CMK (cell line): ENCODE measurements around the gene SMU1.
"Not testable (repeated sequence)": the region's sequence is repeated elsewhere in the genome, so short reads cannot be mapped to it uniquely, and the experiment has no call there.

ENCODE experiments used
- DNase-seq: peaks from one replicate; pipeline ENCODE4 v3.0.0-alpha.2; 2010; ENCODE audit warnings: low read depth

SMU1 gene

DNA sequence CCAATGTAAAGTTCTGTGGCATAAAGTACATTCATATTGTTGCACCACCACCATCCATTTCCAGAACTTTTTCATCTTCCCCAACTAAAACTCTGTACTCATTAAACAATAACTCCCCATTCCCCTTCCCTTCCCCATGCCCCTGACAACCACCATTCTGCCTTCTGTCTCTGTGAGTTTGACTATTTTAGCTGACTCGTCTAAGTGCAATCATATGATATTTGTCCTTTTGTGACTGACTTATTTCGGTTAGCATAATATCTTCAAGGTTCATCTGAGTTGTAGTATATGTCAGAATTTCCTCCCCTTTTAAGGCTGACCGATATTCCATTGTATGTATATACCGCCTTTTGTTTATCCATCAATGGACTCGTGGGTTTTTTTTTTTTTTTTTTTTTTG, 29.0 kb upstream of the SMU1 start:
- DNase-seq: no peak

DNA sequence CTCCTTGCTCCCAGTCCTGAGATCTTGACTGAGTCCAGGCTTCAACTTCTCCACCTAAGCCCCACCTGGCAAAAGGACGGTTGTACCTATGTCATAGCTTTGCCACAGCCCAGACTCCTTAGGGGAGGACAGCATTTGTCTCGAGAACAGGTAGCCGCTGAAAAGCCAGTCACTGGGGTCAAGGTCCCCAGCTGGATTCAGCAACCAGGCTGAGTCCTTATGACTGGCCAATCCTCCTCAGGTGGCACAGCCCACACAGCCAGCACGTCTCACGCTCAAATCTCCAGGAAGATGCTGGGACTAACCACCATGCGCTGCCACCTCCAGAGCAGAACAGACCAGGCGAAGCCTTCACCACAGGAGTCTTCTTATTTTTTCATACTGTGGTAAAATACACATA, 27.9 kb upstream of the SMU1 start:
- no peak for DNase-seq

DNA sequence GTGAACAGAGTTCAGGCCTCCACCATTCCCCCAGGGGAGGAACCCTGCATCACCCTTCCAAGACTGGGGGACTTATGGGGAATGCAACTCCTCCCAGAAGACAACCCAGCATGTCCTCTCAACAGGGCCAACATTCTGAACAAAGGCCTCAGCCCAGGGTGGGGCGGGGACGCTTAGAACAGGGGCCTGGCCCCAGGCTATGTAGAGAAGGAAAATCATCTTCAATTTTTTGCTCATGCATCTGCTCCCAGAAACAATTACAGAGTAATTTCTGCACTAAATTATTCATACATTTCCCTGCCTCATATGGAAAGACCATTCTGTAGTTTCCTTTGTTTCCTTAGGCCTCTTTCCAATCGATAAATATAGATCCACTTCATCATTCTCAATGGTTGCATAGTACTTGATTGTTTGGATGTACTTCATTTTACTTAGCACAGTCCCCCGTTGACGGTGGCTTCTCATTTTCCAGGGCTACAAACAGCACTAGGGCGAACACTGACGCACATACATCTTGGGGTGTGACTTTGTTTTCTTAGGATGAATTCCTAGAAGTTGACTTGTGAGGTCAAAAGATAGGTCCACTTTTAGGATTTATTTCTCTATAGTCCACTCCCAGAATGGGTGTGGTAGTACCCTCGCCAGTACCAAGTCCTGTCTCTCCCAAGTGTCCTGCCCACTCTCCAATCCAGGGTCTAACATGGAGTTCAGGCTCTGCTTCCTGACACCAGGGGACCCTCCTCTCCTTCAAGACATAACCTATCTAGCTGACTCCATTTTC, 27.2 kb upstream of the SMU1 start:
- DNase-seq: no peak

DNA sequence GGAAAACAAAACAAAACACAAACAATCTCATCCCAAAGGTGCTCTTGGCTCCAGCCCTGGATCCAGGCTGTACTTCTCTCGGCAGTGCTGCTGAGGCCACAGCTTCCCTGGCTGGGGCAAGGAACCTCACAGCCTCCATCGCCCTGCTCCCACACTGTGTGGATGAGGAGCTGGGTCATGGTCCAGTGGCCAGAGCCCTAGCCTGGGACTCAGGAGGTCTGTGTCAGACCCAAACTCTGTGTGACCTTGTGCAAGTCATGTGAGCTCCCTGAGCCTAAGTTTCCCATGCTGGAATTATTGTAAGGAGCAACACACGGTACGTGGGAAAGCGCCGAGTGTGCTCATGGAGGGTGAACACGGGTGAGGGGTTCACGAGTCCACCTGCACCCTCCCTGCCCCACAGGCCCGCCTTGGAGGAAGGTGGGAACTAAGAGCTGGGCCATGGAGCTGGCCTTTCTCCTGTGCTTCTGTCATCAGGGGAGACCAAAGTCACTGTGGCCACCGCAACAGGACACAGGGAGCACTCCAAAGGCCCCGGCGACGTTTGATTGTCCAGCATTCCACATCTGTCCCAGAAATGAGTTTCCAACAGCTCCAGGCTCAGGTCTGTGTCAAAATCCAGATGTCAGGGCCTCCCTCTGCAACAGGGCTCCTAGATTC, 26.2 kb upstream of the SMU1 start:
- no peak for DNase-seq

DNA sequence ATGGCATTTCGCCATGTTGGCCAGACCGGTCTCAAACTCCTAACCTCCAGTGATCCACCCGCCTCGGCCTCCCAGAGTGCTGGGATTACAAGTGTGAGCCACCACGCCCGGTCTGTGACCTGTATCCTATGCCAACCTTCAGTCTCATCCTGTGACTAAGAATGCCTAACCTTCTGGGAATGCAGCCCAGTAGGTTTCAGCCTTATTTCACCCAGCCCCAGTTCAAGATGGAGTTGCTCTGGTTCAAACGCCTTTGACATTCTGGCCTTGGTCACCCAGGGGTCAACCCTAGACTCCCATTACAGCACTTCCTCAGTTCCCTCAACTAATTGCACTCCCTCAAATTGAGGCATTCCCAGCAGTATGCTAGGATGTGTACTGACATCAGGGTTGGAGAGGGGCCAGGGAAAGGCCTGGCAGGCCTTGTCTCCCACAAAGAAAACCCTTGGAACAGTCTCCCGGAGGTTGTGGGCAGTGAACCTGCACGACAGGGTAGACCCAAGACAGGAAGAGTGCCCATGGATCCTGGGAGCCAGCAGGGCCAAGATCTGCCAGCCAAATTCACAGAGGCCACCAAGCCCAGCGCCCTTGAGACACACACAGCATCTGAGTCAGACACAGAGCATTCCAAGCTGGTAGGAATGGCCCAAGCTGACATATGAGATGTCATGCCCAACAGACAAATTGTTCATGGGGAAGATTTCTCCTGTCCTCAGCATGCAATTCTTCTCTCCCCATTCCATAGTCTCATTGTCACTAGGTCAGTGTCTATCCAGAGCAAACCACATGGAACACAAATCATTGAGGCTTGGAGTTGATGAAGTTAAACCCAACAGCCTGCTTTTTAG, 24.9 kb upstream of the SMU1 start:
- no peak for DNase-seq

DNA sequence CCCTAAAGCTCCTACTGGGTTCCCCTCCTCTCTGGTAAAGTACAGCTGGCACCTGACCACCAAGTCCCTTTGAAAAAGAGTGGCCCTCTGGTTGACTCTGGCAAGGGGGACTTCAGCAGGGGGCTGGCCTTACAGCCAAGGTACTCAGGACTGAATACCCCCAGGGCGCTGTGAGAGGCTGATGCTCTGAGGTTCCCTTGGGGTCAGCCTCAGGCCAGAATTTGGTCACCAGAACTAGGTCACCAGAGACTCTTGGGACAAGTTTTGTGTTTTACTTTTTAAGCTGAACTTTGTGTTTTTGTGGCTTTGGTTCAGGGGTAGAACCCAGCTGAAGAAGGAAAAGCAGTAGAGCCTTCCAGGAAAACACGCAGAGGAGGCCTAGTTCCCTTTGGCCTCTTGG, 23.3 kb upstream of the SMU1 start:
- no peak for DNase-seq

DNA sequence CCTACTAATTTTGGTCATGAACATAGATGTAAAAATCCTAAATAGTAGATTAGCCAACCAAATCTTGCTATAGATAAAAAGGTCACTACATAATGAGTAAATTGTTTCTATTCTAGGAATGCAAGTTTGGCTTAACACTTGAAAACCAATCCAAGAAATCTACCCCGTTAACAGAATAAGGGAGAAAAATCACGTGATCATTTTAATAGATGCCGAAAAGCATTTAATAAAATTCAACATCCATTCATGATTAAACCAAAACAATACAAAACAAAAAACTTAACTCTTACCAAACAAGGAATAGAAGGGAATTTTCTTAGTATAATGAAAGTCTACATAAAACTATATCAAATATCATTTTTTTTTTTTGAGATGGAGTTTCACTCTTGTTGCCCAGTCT, 20.7 kb upstream of the SMU1 start:
- DNase-seq: no peak

DNA sequence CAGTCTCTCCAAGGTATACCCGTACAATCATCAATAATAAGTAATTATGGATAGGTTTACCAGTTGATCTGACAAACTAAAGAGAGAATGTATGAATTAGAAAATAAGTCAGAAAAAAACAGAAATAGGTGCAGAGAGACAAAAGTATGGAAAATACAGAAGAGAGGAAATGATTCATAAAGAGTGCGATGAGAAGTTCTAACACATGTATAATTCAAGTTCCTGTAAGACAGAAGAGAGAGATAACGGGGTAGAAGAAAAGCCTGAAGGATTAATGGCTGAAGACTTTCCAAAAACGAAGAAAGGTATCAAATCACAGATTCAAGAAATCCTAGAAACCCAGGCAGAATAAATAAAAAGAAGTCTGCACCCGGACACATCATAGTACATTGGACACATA, 16.2 kb upstream of the SMU1 start:
- no peak for DNase-seq

DNA sequence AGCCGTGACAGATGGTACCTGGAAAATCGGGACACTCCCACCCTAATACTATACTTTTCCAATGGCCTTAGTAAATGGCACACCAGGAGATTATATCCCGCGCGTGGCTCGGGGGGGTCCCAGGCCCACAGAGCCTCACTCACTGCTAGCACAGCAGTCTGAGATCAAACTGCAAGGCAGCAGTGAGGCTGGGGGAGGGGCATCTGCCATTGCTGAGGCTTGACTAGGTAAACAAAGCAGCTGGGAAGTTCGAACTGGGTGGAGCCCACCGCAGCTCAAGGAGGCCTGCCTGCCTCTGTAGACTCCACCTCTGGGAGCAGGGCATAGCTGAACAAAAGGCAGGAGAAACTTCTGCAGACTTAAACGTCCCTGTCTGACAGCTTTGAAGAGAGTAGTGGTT, 9.2 kb upstream of the SMU1 start:
- DNase-seq: not testable (repeated sequence)

DNA sequence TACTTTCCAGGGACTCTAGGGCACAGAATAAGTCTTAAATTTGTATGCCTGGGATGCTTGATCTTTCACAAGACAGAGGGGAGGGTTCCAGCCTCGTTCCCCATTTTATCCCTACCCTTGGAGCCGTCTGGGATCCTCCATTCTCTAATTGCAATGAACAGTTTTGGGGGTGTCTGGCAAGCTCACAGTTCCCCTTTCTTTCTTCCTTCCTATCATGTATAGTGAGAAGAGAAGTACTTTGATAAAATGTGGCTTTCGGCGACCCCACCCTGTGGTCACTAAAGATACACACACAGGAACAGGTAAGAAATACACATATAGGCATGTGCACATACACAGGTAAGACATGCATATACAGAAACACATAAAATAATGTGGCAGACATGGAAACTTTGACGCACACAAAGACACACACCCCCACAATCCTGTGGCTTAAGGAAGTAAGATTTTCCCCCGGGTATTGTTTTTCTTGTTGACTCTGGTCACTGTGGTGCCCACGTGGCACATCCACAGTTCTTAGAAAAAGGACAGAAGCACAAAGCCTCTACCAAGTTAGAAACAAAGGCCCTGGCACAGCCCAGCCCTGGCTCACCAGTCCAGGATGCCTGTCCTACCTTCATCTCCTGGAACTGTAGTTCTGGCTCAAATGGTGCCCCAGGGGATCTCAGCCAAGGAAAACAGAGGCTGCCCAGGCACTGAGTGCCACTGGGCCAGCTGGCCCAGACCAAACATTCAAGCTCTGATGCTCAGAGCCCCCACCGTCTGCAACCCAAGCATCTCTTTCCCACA, 6.3 kb upstream of the SMU1 start:
- DNase-seq: no peak

DNA sequence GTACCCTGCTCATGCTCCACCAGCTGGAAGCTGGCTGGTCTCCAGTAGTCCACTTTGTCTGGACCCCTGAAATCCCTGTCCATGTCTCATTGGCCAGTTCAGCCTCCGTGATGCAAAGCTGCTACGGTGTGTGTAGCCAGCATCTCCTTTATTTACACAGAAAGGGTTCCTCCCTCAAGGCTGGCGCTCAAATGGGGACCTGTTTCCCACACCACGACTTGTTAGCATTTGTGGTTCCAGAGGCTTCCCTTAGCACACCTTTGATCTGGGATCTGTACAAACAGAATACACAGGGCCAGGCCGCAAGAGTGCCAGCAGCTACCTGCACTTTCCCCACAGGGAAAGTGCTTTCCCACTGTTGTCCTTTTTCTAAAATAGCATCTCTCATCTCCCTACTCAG, 5.7 kb upstream of the SMU1 start:
- no peak for DNase-seq

DNA sequence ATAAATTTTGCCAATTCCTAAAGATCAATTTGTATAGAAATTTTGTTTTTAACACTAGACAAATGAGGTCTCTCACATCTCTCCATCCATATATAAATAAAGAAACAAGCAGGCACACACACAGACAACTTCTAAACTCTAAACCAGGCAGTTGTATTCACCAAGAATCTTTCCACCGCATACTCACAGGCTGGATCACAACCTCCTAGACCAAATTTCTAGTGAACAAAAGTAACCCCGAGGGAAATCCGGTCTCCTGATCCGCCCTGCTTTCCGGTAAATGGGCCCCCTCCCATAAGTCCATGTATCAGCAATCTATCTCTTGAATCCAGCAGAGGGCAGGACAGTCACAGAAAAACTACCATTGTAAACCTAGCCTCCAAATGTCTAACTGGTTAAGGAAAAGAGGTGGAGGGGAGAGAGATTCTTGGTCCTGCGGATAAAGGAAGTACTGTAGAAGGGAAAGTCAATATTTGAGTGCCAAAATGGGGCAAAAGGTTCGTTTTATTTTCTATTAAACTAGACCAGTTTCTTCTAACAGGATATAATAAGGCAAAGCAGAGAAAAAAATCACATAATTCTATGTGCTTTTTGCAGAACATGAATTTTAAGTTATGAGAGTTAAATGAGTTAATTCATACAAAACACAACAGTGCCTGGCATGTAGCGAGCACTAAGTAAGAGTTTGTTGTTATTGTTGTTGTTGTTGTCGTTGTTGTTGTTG, 4.8 kb upstream of the SMU1 start:
- peak; percentile 54 for DNase-seq

DNA sequence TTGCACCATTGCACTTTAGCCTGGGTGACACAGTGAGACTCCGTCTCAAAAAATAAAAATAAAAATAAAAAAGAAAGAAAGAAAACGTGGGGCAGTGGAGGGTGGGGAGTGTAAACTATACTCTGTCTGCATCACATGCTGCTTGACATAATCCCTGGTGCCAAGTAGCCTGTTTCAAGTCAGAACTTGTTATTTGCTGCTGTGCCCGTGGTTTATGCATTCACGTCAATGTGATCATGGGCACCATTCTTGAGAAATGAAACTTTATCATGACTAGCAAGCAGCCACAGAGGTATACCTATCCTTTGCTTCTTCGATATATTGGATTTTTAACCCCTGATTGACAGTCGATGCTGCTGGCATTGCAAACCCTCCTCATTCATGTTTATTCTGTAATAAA, 4.1 kb upstream of the SMU1 start:
- no peak for DNase-seq

DNA sequence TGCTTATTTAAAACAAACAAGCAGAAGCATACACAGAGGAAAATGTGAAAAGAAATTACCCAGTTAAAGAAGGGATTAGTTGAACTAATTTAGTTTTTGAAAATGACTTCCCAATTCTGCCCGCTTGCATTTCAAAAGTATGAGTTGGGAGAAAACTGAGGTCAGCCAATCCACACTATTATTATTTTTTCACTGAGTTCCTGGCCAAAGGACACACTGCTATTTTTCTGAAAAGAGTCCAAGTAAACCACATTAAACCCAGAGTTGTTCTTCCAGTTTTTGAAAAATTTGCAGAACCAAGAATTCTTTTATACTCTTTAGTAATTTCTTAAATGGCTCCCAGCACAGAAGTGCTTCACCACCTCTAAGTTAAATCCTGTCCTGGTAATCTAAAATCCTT, 7.5 kb downstream of the SMU1 start:
- no peak for DNase-seq

DNA sequence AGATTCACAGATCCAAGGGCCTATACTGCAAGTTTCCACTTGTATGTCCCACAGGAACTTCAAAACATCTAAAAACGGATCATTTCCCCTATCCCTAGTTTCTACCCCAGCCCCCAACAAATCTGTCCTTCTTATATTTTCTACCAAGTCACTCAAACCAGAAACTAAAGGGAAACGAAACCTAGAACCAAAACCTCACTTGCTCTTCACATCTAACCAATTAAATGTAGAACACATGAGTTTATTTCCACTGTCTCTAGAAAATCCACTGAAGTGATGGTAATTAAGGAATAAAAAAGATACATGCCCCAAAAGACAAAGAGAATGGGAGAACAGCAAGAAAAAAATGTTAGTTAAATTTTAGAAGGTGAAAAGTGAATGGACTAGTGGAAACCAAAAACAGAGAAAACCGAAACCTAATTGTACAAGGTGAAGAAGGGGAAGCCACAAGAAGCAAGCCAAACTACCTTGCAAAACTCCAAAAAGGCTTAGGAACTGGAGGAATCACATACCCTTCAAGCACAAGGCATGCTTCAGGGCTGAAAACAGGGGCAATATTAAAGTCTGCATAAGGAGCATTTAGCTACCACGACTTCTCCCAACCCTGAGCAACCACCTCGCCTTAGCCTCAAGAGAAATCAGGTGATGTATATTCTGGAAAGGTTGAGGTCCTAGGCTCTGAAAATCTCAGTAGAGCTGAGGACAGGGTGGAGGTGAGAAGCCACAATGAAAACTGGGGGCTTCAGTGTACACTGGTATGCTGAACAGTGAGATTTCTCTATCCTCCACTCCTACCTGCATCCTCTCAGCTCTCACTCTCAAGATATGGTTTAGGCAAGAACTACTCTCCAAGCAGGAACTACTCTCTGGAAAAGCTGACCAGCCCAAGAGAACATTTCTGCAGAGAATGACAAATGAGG, 11.1 kb downstream of the SMU1 start:
- no peak for DNase-seq

DNA sequence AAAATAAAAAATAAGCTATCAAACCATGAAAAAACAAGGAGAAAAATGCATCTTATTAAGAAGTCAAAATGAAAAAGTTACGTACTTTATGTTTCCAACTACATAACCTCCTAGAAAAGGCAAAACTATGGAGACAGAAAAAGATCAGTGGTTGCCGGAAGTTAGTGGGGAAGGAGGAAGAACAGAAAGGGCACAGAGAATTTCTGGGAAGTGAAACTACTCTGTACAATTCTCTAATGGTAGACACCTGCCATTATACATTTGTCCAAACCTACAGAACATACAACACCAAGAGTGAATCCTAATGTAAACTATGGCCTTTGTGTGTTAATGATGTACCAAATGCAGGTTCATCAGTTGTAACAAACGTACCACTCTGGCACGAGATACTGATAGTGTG, 25.3 kb downstream of the SMU1 start:
- no peak for DNase-seq

DNA sequence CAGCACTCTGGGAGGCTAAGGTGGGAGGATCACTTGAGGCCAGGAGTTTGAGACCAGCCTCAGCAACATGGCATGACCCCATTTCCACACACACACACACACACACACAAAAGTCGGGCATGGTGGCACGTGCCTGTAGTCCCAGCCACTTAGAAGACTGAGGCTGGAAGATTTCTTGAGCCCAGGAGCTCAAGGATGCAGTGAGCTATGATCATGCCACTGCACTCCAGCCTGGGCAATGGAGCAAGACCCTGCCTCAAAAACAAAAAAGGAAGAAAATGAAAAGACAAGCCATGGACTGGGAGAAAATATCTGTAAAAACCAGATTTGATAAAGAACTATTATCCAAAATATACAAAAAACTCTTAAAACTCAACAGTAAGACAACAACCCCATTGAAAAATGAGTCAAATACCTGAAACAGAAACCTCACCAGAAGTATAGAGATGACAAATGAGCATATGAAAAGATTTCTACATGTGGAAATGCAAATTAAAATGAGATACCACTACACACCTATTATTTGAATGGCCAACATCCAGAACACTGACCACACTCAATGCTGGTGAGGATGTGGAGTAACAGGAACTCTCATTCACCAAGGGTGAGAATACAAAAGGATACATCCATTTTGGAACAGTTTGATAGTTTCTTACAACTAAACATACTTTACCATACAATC, 26.7 kb downstream of the SMU1 start:
- no peak for DNase-seq

DNA sequence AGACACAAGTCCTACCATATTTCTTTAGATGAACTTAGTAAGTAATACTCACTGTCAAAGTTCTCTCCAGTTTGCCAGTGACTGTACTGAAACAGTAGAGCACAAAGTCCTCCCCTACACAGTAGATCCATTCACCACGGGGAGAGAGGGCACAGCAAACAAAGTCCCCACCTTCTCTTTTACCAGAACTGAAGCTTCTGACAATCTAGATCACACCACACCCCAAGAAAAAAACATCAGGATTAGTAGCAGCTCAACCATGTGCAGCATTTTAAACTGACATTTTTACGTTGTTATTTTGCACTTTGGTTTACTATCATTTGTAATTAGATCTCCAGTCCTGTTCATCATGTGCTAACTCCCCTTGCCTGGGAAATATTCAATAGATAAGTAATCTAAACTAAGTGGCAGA, 28.4 kb downstream of the SMU1 start:
- no peak for DNase-seq

DNA sequence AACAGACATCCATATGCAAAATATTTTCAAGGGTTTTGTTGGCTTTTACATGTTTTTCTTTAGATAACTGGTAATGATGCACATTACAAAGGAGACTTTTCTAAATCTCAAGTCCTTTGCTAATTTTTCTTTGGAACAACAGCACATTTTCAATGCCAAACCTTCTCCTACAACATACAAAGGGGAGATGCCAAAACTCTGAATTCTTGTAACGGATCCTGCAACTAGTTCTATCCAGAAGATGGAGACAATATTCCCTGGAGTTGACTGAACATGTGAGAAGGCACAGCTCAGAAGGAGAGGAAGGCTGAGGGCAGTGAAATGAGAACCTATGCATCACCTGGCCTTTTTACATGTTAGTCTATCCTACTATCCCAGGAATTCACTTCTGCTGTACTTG, 30.4 kb downstream of the SMU1 start:
- no peak for DNase-seq
